NOMO-1 (cell line): ENCODE measurements around the gene ADCY2.
"Not testable (repeated sequence)": the region's sequence is repeated elsewhere in the genome, so short reads cannot be mapped to it uniquely, and the experiment has no call there.

Source experiments
- DNase-seq, 2 experiments: peaks; one replicate each; lab custom pipeline; 2025; ENCODE audit not compliant: unreplicated experiment in 2 of 2; lab: John Stamatoyannopoulos, UW

Gene ADCY2

DNA sequence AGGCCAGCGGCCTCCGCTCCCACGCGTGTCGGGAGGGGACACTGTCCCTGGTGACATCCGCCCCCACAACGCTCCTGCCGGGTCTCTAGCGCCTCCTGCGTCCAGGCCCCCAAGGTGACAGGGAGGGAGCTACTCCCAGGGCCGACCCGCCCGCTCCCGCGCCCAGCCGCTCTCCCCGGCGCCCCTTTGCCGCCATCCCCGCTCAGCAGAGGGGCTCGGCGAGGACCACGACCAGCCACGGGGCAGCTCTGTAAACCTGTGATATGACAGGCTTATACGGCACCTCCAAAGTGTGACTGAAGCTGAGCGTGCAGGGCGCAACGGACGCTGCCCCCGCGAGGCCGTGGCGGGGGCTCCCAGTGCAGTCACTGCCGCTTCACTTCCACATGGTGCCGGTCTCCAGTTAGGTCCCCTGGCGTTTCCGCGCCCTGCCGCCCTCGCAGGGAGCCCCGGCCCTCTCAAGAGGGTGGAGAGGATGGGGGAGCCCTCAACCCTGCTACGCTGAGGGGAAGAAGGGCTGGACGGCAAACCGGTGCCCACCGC is 978 bp upstream of the ADCY2 start:
- peak in 1 of 2 experiments; percentile 20 for DNase-seq

DNA sequence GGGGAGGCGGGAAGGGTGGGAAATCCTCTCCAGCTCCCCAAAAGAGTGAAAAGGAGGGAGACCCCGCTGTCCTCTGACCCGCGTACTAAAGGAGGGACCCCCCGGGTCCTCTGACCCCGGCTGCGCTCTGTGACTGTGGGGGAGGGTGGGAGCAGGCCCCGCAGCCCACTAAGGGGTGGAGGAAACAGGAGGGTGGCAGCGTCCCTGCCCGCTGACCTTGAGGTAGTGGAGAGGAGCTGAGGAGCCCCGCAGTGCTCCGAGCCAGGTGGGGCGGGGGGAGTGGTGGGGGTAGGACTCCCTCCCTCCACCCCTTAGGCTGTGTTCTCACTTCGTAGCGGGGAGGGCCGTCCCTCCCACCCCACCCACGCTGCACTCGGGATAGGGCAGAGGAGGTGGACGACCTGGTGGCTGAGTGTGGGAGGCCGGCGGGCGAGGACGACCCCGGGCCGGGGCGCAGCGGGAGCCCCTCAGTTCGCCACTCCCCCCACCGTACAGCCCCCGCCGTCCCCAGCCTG is 449 bp upstream of the ADCY2 start:
- no peak for DNase-seq

DNA sequence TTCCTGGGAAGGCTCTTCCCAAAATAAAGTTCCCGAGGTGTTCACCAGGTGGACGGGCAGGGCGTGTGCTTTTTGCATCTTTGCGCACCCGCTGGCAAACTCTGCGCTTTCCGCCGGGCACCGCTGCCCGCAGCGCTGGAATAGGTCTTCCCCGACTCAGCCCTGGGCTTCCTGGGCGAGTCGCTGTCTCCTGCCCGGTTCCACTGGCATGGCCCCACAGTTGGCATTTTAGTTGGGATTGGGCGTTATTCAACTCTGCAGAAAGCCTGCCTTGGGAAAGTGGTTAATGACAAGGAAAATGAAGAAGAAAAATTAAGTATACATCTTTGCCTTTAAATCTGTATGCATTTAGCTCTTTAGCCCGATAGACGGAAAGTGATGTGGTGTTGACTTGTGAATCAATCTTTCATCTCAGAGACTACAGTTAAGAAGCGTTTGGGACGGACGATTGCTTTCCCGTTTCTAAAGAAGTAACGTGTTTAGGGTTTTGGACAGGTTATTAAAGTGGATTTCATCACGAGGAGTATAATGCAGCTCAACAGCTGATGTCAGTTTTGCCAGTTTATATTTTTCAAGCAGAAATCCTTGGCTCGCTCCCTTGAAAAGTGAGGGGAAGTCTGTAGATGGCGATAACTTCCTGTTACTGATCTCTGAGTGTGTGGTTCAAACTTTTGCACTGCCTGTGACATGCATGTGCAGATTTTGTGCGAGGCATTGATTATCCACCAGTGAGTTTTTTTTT is 946 bp downstream of the ADCY2 start:
- DNase-seq, result peak; percentile 80 to 97

- no peak for DNase-seq
Observed at GRCh38 chr5:7397937-7398336, 2.0 kb downstream of the ADCY2 start.

DNA sequence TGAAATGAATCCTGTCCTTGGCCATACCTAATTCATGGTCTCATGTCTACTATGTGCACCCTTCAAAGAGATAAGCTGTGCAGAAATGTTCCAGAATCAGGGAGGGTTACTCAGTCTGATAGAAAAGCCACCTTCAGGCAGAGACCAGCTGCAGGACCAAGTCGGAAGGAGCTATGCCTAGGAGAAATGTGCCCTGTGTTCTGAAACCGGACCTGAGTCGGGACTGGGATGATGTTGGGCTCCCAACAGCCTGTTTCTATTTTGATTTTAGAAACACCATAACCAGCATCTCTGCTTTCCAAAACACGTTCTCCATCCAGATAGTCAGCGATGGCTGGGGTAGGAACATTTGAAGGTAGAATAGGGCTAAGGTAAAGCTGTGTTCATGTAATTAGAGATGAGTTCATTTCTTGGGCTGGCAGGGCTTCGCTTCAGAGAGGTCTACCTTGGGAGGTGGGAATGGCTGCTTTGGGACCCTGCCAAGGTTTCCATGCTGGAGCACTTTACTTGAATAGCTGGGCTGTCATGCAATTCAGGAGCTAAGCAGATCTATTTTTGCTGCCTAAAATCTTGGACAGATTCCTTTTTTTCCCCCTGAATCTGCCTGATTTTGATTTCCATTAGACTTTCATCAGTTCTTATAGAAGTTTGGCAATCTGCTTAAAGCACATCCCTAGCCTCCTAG is 2.8 kb downstream of the ADCY2 start:
- no peak for DNase-seq

GRCh38 chr5:7405277-7405676 is 9.3 kb downstream of the ADCY2 start:
- no peak for DNase-seq

DNA sequence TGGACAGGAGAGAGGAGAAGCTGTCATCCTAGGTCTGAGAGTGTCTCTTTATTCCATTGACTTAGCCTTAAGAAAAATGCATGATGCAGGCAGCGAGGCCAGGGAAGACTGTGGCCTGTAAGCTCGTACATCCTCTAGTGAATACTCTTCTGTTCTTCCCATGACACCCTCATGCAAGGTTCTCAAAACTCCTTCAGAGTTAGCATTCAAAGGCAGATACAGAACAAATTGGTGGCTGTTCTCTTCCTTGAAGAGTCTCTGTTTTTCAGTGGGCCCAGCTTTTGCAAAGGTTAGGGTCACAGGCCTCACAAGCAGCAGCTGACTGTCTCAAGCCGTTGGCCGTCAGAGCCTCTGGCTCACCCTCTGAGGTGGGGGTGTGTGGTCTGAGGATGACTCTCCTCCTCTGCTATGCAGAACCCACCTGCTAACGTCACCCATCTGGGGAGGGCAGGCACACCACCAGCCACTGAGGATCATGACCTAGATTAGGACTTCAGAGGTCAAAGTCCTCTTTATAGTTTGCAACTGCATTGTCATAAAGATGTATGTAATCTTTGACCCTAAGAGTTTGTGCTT is 15.1 kb downstream of the ADCY2 start:
- DNase-seq, result no peak

DNA sequence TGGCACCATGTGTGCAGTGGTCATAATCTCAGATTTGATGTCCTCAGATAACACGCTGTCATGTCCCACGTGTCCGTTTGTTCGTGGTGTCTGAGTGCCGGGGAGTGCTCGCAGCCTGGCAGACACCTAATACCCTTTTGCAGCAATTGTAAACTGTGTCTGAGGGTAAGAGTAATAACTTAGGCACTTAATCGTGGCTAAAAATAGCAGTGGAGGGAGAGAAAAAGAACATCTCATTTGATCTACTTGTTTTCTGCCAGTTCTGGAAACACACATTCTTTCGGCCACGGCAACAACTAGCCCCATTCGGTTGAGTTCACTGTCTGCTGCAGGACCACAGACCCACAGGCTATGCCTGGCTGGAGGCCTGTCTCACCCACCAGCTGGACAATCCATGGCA is 16.5 kb downstream of the ADCY2 start:
- DNase-seq, result no peak

- DNase-seq, result peak; percentile 62 to 84
Observed at GRCh38 chr5:7415123-7415522, 19.2 kb downstream of the ADCY2 start.

DNA sequence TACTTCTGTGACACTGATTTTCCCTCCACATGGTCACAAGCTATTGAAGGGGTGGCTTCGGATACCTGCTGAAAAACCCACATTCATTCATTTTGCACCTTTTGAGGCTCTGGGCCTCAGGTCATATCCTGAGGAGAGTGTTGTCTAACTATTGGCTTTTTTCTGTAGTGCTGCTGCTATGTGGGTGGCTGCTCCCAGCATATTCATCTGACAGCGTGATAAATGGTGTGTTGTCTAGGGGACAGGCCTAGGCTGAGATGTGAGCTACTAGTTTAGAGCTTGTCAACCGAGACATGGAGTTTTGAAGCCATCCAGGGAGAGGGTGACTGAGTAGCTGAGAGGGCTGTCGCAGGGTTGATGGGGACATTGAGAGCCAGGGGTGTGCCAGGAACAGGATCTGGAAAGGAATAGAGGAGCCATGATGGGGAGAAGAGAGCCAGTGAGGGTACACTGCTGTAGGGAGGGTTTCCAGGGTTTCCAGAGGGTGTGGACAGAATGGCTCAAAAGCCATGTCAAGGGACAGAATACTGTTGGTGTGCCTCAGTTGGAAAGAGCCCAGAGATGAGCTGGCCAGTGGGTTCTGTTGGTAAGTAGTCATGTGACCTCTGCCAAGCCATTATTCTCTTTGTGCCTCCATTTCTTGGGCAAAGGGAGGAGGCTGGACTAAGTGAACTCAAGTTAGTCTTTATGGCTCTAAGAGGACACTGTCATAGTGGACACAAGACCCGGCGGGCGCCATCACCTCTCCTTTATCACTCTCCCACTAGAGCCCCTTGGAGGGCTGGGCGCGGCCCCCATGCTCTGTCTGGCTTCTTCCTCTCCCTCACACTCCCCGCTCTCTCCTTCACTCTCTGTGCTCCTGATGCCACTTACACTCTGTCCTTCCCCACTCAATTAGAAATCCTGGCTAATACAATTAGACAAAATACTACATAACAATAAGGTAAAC is 19.9 kb downstream of the ADCY2 start:
- no peak for DNase-seq

DNA sequence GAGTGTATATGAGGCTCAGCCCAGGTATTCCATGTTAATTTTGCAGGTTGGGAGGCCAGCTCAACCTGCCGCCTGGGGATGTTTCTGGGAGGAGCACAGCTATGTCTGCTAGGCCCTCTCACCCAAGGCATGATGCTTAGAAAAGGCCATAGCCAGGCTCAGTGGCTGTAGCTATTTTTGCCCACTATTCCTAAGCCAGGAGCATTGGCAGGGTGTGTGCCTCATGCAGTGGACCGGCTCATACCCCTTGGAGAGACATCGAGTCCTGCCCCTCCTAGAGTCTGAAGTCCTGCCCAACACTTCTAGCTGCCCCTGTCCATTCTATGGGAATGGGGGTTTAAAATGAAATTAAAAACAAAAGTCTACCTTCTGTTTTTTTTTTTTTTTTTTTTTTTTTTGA is 22.3 kb downstream of the ADCY2 start:
- no peak for DNase-seq

- no peak for DNase-seq
Observed at GRCh38 chr5:7419367-7419766, 23.4 kb downstream of the ADCY2 start.

DNA sequence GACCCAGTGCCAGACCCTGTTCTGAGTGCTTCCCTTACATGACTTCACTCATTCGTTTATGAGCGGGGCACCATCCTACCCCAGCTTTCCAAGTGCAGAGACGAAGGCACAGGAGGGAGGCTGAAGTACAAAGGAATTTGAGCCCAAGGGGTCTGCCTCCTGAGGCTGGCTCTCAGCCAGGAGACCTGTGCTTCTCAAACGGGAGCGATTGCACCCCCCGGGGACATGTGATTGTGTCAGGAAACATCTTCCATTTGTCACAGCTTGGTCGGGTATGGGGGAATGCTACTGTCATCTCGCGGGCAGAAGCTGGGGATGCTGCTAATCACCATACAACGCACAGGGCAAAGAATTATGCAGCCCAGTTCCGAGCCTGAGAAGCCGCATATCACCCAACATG is 23.9 kb downstream of the ADCY2 start:
- no peak for DNase-seq

GRCh38 chr5:7420510-7421280 is 24.8 kb downstream of the ADCY2 start:
- DNase-seq, result no peak

DNA sequence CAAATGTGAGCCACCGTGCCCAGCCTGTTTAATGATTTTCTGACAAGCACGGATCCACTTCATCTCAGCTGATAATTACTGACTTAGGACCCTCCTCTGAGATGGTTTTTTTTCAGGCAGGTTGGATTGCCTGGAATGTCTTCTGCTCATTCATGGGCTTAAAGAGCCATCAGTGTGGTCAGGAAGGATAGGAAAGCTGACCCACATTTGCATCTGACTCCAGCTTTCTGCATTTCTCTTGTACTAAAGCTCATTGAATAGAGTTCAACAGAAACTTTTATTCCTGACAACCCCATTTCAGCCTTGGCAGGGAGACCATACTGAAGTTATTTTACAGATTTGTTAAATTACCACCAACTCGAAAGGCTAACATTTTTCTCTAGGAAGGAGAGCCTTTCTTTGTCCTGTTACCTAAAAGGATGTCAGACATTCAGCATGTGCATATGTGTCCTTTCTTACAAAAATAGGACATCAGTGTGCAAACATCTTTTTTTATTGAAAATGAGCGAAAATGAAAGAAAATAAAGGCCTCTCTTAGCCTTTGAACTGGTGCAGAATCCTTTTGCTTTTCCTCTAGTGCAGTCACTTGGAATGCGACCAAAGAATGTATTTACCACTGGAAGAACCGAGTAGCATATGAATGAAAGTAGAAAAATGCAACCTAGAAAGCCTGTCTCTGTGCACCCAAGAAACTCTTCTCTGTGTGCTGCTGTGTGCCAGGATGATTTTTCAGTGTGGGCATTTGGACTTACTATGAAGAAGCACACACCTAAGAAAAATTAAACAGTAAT is 26.6 kb downstream of the ADCY2 start:
- no peak for DNase-seq

DNA sequence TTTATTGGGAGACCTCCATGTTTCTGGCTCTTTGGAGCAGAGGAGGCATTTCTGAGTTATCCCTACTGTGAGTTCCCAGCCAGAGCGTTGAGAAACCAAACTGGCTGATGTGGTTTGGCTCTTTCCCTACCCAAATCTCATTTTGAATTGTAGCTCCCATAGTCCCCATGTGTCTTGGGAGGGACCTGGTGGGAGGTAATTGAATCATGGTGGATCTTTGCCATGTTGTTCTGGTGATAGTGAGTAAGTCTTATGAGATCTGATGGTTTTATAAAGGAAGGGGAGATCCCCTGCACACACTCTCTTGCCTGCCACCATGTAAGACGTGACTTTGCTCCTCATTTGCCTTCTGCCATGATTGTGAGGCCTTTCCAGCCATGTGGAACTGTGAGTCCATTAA is 27.3 kb downstream of the ADCY2 start:
- DNase-seq, result not testable (repeated sequence)

- DNase-seq, result no peak
Observed at GRCh38 chr5:7425830-7426229, 29.9 kb downstream of the ADCY2 start.

GRCh38 chr5:7426284-7426683 is 30.3 kb downstream of the ADCY2 start:
- no peak for DNase-seq

- no peak for DNase-seq
Observed at GRCh38 chr5:7434914-7435313, 39.0 kb downstream of the ADCY2 start.
